T-helper 9 cell (primary cell): ENCODE measurements around the gene FARS2.
A peak's percentile ranks its signal among the peaks of the same experiment; 100 is the strongest.

Experiments used
- DNase-seq: peaks from one replicate; pipeline ENCODE4 v3.0.0-alpha.2; 2020
- total RNA-seq, 2 donors: gene quantifications; one replicate each; lab custom pipeline; 2026; lab: John Stamatoyannopoulos, UW

FARS2 gene
- total RNA-seq: 19.3 to 25.3 reads per million in 2 donors

DNA sequence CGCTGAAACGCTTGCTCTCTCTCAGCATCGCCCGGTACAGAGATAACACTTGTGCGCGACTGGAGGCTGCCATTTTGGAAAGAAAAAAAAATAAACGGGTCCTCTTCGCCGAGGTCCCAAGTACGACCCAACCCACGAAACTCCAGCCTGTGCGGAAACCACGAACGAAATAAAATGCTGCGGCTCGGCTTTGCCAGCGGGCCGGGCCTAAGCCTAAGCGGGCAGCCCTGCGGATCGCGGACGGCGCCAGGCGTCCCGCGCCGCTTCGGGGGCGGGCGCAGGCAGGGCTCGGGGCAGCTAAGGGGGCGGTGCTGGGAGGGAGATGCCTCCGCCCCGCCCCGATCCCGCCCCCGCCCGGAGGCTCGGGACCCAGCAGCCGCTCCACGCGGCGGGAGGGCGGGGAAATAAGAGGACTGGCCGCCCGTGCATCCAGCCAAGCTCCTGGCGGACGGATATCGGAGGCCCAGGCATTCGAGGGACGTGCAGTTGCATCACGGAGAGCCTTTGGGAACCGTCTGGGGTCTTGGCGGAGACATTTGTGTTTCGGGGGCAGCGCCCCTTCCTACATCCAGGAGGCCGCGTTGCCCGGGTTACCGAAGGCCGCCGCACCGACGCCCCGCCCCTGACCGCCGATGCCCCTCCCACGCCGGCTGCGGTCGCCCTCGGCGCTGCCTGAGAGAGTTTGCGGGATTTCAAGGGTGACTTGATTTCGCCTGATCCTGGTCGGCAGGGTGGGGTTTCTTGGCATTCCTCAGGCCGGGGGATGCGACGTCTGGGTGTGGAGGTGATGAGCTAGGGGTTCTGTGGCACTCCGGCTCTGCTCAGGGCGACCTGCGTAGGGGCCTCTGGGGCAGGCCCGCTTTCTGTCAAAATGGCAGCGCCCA lies at the start of gene FARS2, which contains the start of gene LYRM4:
Gene FARS2, plus strand, starts transcription at position 853 of the 884 bp plus-strand sequence.
Gene LYRM4, minus strand, starts transcription at position 290 of the 884 bp plus-strand sequence. Its CDS starts 217 bp downstream, at position 73.
- DNase-seq: peak; percentile 89

GRCh38 chr6:5213836-5214235 lies 47.5 kb upstream of the FARS2 start:
- DNase-seq: no peak

DNA sequence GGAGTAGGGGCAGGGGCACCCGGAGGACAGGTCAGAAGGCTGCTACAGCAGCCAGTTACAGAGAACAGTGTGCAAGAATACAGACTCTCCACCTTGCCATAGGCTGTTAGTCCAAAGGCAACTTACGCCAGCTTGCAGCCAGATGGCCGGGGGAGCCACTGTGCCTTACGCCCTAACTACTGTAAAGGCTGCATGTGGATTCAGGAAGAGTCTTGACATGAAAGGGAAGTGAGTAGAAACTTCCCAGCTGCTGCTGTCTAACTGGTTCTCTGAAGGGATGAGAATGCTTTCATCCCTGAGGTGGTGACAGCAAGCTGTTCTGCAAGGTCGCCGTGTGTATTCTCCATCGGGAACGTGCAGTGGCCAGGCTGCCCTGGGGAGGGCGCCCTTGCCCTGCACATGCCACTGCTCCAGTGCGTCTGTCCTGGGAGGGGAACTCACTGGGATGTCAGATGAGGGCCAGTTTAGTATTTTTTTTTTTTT lies 46.7 kb upstream of the FARS2 start:
- DNase-seq: no peak

GRCh38 chr6:5215159-5215558 lies 46.2 kb upstream of the FARS2 start:
- no peak for DNase-seq

- no peak for DNase-seq
These were observed 45.5 kb upstream of the FARS2 start for GRCh38 chr6:5215799-5216198.

- DNase-seq: no peak
These were observed 44.0 kb upstream of the FARS2 start for GRCh38 chr6:5217356-5217755.

- no peak for DNase-seq
These were observed 42.2 kb upstream of the FARS2 start for GRCh38 chr6:5219011-5219691.

DNA sequence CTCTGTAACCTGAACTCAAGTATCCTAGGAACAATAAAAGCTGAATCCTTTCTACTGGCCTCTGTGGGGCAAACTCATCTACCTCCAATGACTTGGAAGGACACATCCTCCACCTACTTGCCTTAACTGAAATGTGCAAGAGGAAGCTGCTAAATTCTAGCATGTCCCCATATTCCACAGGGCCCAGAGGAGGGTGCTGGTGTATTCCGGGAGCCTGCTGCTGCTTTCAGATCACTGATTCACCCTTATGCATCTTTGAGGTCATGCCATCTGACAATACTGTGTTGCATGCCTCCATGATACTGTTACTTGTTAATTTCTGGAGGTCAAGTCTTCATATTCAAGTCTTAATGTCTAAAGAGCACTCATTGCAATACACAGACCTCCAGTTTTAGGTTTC lies 40.9 kb upstream of the FARS2 start:
- no peak for DNase-seq

- no peak for DNase-seq
These were observed 38.0 kb upstream of the FARS2 start for GRCh38 chr6:5223309-5223708.

DNA sequence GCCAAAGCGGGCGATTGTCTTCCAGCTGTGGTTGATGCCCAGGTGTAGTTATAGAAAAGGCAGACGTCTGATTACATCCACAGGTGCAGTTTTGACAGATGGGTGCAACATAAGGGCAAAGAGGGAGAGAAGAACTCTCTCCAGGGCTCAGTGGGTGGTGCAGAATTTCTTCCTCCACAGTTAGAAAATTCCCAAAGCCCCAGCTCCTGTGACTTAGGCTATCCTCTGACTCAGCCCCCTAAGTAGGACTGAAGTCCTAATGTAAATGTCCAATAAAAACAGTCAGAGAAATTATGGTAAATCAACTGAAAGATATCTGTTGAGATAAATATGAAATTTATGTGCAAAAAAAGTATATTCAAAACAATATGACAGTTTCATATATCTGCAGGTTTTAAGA lies 32.0 kb upstream of the FARS2 start:
- no peak for DNase-seq

GRCh38 chr6:5230081-5230480 lies 31.2 kb upstream of the FARS2 start:
- no peak for DNase-seq

- DNase-seq: no peak
These were observed 30.0 kb upstream of the FARS2 start for GRCh38 chr6:5231289-5231688.

DNA sequence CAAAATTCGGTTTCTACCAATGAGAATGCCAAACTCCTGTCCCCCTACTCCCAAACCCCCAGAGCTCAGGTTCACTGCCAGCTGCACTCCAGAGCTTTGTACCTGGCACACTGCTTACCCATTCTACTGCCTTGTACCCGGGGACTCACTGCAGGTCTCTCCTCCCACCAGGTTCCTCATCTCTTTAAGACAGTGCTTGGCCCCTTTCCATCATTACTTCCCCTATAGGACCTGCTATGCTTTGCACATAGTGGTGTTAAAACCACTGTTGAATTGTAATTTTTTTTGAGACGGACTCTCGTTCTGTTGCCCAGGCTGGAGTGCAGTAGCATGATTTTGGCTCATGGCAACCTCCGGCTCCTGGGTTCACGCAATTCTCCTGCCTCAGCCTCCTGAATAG lies 26.4 kb upstream of the FARS2 start:
- DNase-seq: no peak

GRCh38 chr6:5235830-5236229 lies 25.5 kb upstream of the FARS2 start:
- DNase-seq: no peak

DNA sequence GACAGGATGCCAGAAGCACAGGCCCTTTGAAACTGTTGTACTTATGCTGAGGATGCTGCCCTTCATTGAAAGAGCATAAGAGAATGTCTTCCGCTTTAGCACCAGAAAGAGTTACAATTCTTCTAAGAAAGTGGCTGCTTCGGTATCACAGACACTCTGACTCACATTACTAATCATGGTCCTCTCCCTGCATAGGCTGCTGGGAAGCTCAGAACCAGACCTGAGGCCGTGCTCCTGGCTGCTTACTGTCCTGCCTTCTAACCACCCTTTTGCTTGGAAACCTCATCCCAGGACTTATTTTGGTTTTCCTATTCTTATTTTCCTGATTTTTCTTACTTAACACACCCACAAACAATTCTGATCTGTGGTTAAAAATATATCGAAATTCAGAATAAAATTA lies 23.5 kb upstream of the FARS2 start:
- DNase-seq: no peak

DNA sequence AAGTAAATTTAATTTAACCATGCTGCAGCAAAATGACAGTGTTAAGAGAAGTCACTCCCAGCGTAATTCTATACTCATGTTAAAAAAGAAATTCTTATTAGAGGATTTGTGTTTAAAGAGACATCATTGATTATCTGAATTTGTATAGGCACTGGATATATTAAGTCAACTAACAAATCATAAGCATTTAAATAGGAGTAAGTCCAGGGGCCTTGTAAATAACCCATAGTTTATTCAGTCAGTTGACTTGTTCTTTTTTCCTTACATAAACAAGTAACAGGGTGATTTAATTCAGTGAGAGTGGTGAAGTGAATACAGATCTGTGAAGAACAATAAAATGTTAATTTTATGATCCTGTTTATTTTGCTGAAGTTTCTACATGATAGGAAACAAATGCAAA lies 23.0 kb upstream of the FARS2 start:
- no peak for DNase-seq

- DNase-seq: no peak
These were observed 20.1 kb upstream of the FARS2 start for GRCh38 chr6:5241252-5241651.

- no peak for DNase-seq
These were observed 18.2 kb upstream of the FARS2 start for GRCh38 chr6:5243069-5243468.

GRCh38 chr6:5246141-5247097 lies 14.9 kb upstream of the FARS2 start:
- DNase-seq: no peak

DNA sequence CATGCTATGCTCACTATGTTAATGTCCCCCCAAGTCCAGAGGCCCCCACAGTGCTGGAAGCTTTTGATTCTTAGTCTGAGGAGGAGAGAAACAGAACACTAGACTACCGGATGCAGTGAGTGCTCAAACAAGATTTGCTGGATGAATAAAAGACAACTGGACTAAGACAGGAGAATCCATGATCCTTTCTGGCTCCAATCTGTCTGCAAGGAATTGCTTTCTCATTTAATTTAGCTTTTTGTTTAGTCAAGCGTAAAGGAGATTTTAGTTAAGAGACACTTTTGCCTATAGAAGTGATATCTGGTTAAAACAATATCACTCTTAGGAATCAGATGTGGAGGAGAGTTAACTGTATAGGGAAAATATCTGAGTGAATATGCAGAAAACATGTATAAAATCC lies 14.1 kb upstream of the FARS2 start:
- no peak for DNase-seq

- no peak for DNase-seq
These were observed 12.8 kb upstream of the FARS2 start for GRCh38 chr6:5248302-5249098.
